WTC11 (cell line): ENCODE data around the gene LDAH.

Experiments
- CTCF ChIP-seq: fragments of 200-600 bp; IDR thresholded peaks from 2 replicates; pipeline ENCODE4 v1.8.0; 2022; ENCODE audit warnings: antibody characterized with exemption
- FOXP1 ChIP-seq: sonication (generic); formaldehyde crosslinking; IDR thresholded peaks from 2 replicates; pipeline ENCODE4 v1.8.0; 2022; ENCODE audit warnings: missing genetic modification reagents, mild to moderate bottlenecking, moderate library complexity, borderline replicate concordance

- TF ChIP-seq FOXP1 (CRISPR knock-in tag) (no peak), CTCF (no peak)
These were observed 7.0 kb upstream of the LDAH start for GRCh38 chr2:20829861-20830260.
